GM12878 (cell line): ENCODE measurements around the gene LATS2. TPM values are rescaled to one million over a fixed set of nuclear protein-coding genes. Genes with fewer than 3 reads are reported as not detected.

Experiments used
- ATAC-seq: fragments of 200-7000 bp; cut with Tn5 transposase; 3 replicates; pipeline ENCODE4 v1.9.1; 2020; ENCODE audit warnings: mild to moderate bottlenecking, moderate library complexity
- BruUV-seq: library from RNA; stranded (reverse); fragments of 400-500 nt; replicated peaks from 2 replicates; lab custom pipeline; 2021; lab: Mats Ljungman, UMichigan
- CTCF ChIA-PET: fragments of 300-600 bp; sonication (Branson Sonifier 250); formaldehyde crosslinking; extraction: SDS; loops from one replicate; lab custom pipeline; 2021; ENCODE audit warnings: inconsistent platforms; lab: Yijun Ruan, JAX
- POLR2A ChIA-PET: fragments of 350-600 bp; formaldehyde crosslinking; extraction: SDS; loops from one replicate; lab custom pipeline; 2021; ENCODE audit warnings: inconsistent platforms; lab: Charles Lee
- RAD21 ChIA-PET: fragments of 300-600 bp; sonication (Branson Sonifier 250); formaldehyde crosslinking; loops from one replicate; lab custom pipeline; 2023; ENCODE audit warnings: antibody characterized with exemption; ENCODE audit not compliant: unreplicated experiment; lab: Charles Lee
- SMC1A ChIA-PET: fragments of 300-600 bp; sonication (Branson Sonifier 250); formaldehyde crosslinking; loops from one replicate; lab custom pipeline; 2023; ENCODE audit not compliant: unreplicated experiment, uncharacterized antibody; lab: Charles Lee
- DNase-seq: peaks from one replicate; pipeline ENCODE4 v3.0.0-alpha.2; 2011; ENCODE audit warnings: low read depth, low spot score
- FAIRE-seq: peaks from 3 replicates; lab custom pipeline; 2011; peaks lifted over from hg19 to GRCh38; lab: Jason Lieb, UNC
- H2AFZ ChIP-seq: 2 replicates; pipeline ENCODE4 v1.6.0; 2011; ENCODE audit warnings: low read depth, low read length, control low read depth; ENCODE audit not compliant: control insufficient read depth
- H3K27ac ChIP-seq: 2 replicates; pipeline ENCODE4 v1.5.1; 2011; ENCODE audit warnings: control low read depth; ENCODE audit not compliant: control insufficient read depth, insufficient read depth
- H3K27me3 ChIP-seq, 2 experiments: replicated peaks in 1 of 2; 2 replicates each; pipeline versions ENCODE4 v1.6.0 to v1.6.1; 2011; ENCODE audit warnings: low read length in 1 of 2; ENCODE audit not compliant: control insufficient read depth in 2 of 2, insufficient read depth in 2 of 2
- H3K36me3 ChIP-seq, 2 experiments: 2 replicates each; pipeline ENCODE4 v1.5.1; 2011; ENCODE audit warnings: low read length in 1 of 2; ENCODE audit not compliant: control insufficient read depth in 2 of 2, insufficient read depth in 2 of 2
- H3K4me1 ChIP-seq: 2 replicates; pipeline ENCODE4 v1.6.1; 2011; ENCODE audit warnings: mild to moderate bottlenecking, low read length, moderate library complexity, mixed read lengths; ENCODE audit not compliant: control insufficient read depth, insufficient read depth
- H3K4me2 ChIP-seq: 2 replicates; pipeline ENCODE4 v1.6.0; 2011; ENCODE audit warnings: control low read depth; ENCODE audit not compliant: control insufficient read depth, insufficient read depth
- H3K4me3 ChIP-seq: fragments of 200-600 bp; sonication (generic); 2 replicates; pipeline ENCODE4 v1.5.1; 2016
- H3K79me2 ChIP-seq: 2 replicates; pipeline ENCODE4 v1.6.0; 2011; ENCODE audit warnings: low read length; ENCODE audit not compliant: control insufficient read depth, insufficient read depth
- H3K9ac ChIP-seq: 2 replicates; pipeline ENCODE4 v1.8.0; 2011; ENCODE audit warnings: low read length, control low read depth, mixed read lengths; ENCODE audit not compliant: control insufficient read depth, insufficient read depth
- H3K9me3 ChIP-seq: replicated peaks from 3 replicates; pipeline ENCODE4 v1.5.1; 2011; ENCODE audit warnings: mild to moderate bottlenecking, low read length; ENCODE audit not compliant: control insufficient read depth, insufficient read depth
- H4K20me1 ChIP-seq: 2 replicates; pipeline ENCODE4 v1.6.0; 2011; ENCODE audit not compliant: control insufficient read depth, insufficient read depth
- ATF7 ChIP-seq: fragments of 450-650 bp; IDR thresholded peaks from 2 replicates; pipeline ENCODE4 v1.6.1; 2016; ENCODE audit warnings: low read depth, mild to moderate bottlenecking
- CREB1 ChIP-seq: IDR thresholded peaks from 2 replicates; pipeline ENCODE4 v1.6.1; 2012; ENCODE audit warnings: low read depth, mild to moderate bottlenecking, inconsistent platforms
- CREM ChIP-seq: IDR thresholded peaks from 2 replicates; pipeline ENCODE4 v1.6.1; 2014; ENCODE audit warnings: antibody characterized with exemption, low read depth
- ESRRA ChIP-seq: IDR thresholded peaks from 2 replicates; pipeline ENCODE4 v1.6.1; 2012; ENCODE audit warnings: mild to moderate bottlenecking, low read length, improper control_type of control experiment
- FOS ChIP-seq: IDR thresholded peaks from 3 replicates; pipeline ENCODE4 v1.6.1; 2011; ENCODE audit warnings: borderline replicate concordance; ENCODE audit not compliant: insufficient read length; ENCODE audit errors: extremely low read depth
- NBN ChIP-seq: fragments of 450-650 bp; IDR thresholded peaks from 2 replicates; pipeline ENCODE4 v1.6.1; 2016
- PKNOX1 ChIP-seq: fragments of 450-650 bp; IDR thresholded peaks from 2 replicates; pipeline ENCODE4 v1.6.1; 2016; ENCODE audit warnings: mild to moderate bottlenecking
- PRDM15 ChIP-seq: fragments of 450-650 bp; formaldehyde crosslinking; IDR thresholded peaks from 2 replicates; pipeline ENCODE4 v1.4.0; 2020; ENCODE audit warnings: mild to moderate bottlenecking, moderate library complexity
- REST ChIP-seq: IDR thresholded peaks from 2 replicates; pipeline ENCODE4 v1.6.1; 2012; ENCODE audit warnings: mild to moderate bottlenecking, low read depth, low read length
- SP1 ChIP-seq: IDR thresholded peaks from one replicate; pipeline ENCODE4 v1.6.1; 2011; ENCODE audit warnings: low read depth, low read length
- TCF3 ChIP-seq: IDR thresholded peaks from 2 replicates; pipeline ENCODE4 v1.6.1; 2012; ENCODE audit warnings: low read depth, mild to moderate bottlenecking, low read length, borderline replicate concordance; ENCODE audit not compliant: insufficient read depth
- ZBTB40 ChIP-seq: fragments of 450-650 bp; IDR thresholded peaks from 2 replicates; pipeline ENCODE4 v1.6.1; 2016; ENCODE audit warnings: mild to moderate bottlenecking, moderate library complexity, borderline replicate concordance
- WGBS: methylation state at CpG from one replicate; pipeline ENCODE4 v1.1.6; 2016; ENCODE audit warnings: low lambda C conversion rate; ENCODE audit not compliant: insufficient replicate concordance, insufficient coverage; ENCODE audit errors: missing lambda C conversion rate; 5-methylcytosine and 5-hydroxymethylcytosine counted together
- in situ Hi-C: fragments of 300-500 bp; cut with MboI; formaldehyde crosslinking; loops from 9 replicates; pipeline ENCODE4 v1.14.3; 2018; ENCODE audit warnings: mixed read lengths
- intact Hi-C: fragments of 100-400 bp; cut with micrococcal nuclease; formaldehyde crosslinking; loops from one replicate; pipeline ENCODE4 v1.14.2; 2022; ENCODE audit not compliant: unreplicated experiment
- polyA plus RNA-seq, 11 experiments: library from polyadenylated mRNA; depleted of rRNA in 4 of 11; unstranded in 6 of 11; stranded (reverse) in 5 of 11; fragments of >200 nt; fragmentation: Nextera tagmentation in 4 of 11; fragmentation: Illumina TruSeq in 1 of 11; extraction: Ambion mirVana in 4 of 11; extraction: Trizol in 1 of 11; gene quantifications; 1 replicate in 1 of 11; 2 replicates in 10 of 11; pipeline versions ENCODE4 v1.2.1 to v1.2.3, GENCODE V29; 2011 to 2016; ENCODE audit warnings: inconsistent platforms in 2 of 11, missing spikeins in 2 of 11, low read depth in 1 of 11
- total RNA-seq, 4 experiments: library from RNA; depleted of rRNA in 3 of 4; stranded (reverse); fragments of >200 nt in 3 of 4; fragmentation: Illumina TruSeq in 1 of 4; extraction: Trizol in 1 of 4; gene quantifications; 2 replicates each; pipeline versions ENCODE4 v1.2.1 to v1.2.3, GENCODE V29; 2013 to 2021

The LATS2 gene
- total and polyA plus RNA-seq, 10 of the 15 experiments (the other 5 are each of a cell fraction or from before 2014, with no cell fraction given), result 0.90 to 7.8 (median 2.0) TPM

- ATAC-seq, result no peak
- Histone ChIP-seq H2AFZ (no peak overlapping the region), H3K27ac (no peak overlapping the region), H3K27me3 (no peaks in the 10 kb centered on the region), H4K20me1 (no peaks in the 10 kb centered on the region), H3K9ac (no peak overlapping the region), H3K4me3 (no peak overlapping the region), H3K4me2 (no peak overlapping the region), H3K4me1 (peaks cover 6% of the 10 kb centered on the region), H3K36me3 (no peaks in the 10 kb centered on the region), H3K9me3 (no peaks in the 10 kb centered on the region), H3K79me2 (no peaks in the 10 kb centered on the region)
- ChIA-PET SMC1A (no interaction called here), RAD21 (no interaction called here), POLR2A (no interaction called here), CTCF (interaction anchor here (0.7 kb wide), 1 partner anchor 14 kb away, joined by 4 read pairs; no protein-coding TSS in a partner anchor)
- no peak for DNase-seq
- WGBS, result 81% methylated on average over 4 of the region's 4 CpGs
- in situ Hi-C loops (no loop called here), intact Hi-C loops (no loop called here)
- BruUV-seq, result no TSS peak
- TF ChIP-seq TCF3 (no peak), ESRRA (no peak), REST (no peak), CREB1 (0 out of 2 replicates have a peak, but pooled peaks have one; percentile 54), NBN (no peak), PKNOX1 (no peak), CREM (peak; percentile 49; the same call in 1 of the 2 replicates), ATF7 (no peak), SP1 (no peak), PRDM15 (CRISPR knock-in tag) (no peak), FOS (no peak), ZBTB40 (no peak)
- no peak for FAIRE-seq
Observed at GRCh38 chr13:21020581-21020980, 40.8 kb downstream of the LATS2 start.
